ENCODE measurements around the gene TAF1. TPM values are rescaled to one million over a fixed set of nuclear protein-coding genes. Genes with fewer than 3 reads are reported as not detected.

The TAF1 gene
- total RNA-seq, 2 experiments from 2014 or later, result 61.0 to 62.2 TPM

- Mint-ChIP-seq H3K4me3 (no peak overlapping the region), H3K4me1 (ENCODE audit: low read depth) (peaks cover 8% of the 10 kb centered on the region), H3K27me3 (no peaks in the 10 kb centered on the region), H3K36me3 (ENCODE audit: low read depth) (no peaks in the 10 kb centered on the region), H3K27ac (no peak overlapping the region), H3K9me3 (no peaks in the 10 kb centered on the region)
- ChIA-PET CTCF (no interaction called here), POLR2A (interaction anchor here (2.1 kb wide), 1 partner anchor 17 kb away, joined by 9 read pairs; the partner anchor contains the start of gene OGT)
- DNase-seq (no peak), ATAC-seq (ENCODE audit: poor library complexity) (no peak)
- TF ChIP-seq, protein P1, sequence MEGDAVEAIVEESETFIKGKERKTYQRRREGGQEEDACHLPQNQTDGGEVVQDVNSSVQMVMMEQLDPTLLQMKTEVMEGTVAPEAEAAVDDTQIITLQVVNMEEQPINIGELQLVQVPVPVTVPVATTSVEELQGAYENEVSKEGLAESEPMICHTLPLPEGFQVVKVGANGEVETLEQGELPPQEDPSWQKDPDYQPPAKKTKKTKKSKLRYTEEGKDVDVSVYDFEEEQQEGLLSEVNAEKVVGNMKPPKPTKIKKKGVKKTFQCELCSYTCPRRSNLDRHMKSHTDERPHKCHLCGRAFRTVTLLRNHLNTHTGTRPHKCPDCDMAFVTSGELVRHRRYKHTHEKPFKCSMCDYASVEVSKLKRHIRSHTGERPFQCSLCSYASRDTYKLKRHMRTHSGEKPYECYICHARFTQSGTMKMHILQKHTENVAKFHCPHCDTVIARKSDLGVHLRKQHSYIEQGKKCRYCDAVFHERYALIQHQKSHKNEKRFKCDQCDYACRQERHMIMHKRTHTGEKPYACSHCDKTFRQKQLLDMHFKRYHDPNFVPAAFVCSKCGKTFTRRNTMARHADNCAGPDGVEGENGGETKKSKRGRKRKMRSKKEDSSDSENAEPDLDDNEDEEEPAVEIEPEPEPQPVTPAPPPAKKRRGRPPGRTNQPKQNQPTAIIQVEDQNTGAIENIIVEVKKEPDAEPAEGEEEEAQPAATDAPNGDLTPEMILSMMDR (IDR thresholded peaks at IDR 0.05), result no peak
- Histone ChIP-seq H3K27me3 (ENCODE audit: control insufficient read depth in 1 of 2, insufficient read depth in 2 of 2, low read length in 2 of 2) (no peaks in the 10 kb centered on the region), H3K9me3 (ENCODE audit: control insufficient read depth in 1 of 2, insufficient read depth in 1 of 2, low read length in 2 of 2) (no peaks in the 10 kb centered on the region), H3K27ac (ENCODE audit: low read depth in 1 of 2, low read length in 2 of 2) (no peak overlapping the region), H3K4me3 (ENCODE audit: low read length) (no peak overlapping the region), H3K4me1 (ENCODE audit: insufficient read depth, low read length) (peaks cover 2% of the 10 kb centered on the region), H3K36me3 (ENCODE audit: insufficient read depth, low read length) (no peaks in the 10 kb centered on the region)
- intact Hi-C loops (cut with DNase I, micrococcal nuclease), result loop anchor here in 1 of 2 experiments (2.0 kb wide), 2 partner anchors 18 to 40 kb away; partner anchors contain the start of gene OGT
Measured at GRCh38 chrX:71515038-71515396, 148.9 kb downstream of the TAF1 start.

Other genes starting within 250 kb of the TAF1 start
- gene MED12, start 247.8 kb upstream of the TAF1 start, total RNA-seq, result 10 to 100 TPM; 44.5 to 55.3 TPM
- gene NLGN3, start 221.5 kb upstream of the TAF1 start, total RNA-seq, result 1 to 10 TPM; 3.4 to 4.3 TPM
- not detected for gene GJB1, start 143.1 kb upstream of the TAF1 start, total RNA-seq
- 10 to 100 TPM; 16.7 to 17.6 TPM for gene ZMYM3, start 112.2 kb upstream of the TAF1 start, total RNA-seq
- 100 to 1,000 TPM; 440 to 472 TPM for gene NONO, start 82.7 kb upstream of the TAF1 start, total RNA-seq
- gene ITGB1BP2, start 64.6 kb upstream of the TAF1 start, total RNA-seq, result 1 to 10 TPM; 2.9 to 3.4 TPM
- 100 to 1,000 TPM; 279 to 295 TPM for gene OGT, start 166.7 kb downstream of the TAF1 start, total RNA-seq
- gene GCNA, start 212.1 kb downstream of the TAF1 start, total RNA-seq, result 1 to 10 TPM; 1.7 to 2.3 TPM